GM23338 (cell line): ENCODE results near the gene RNF180.

ENCODE experiments used
- CREB1 ChIP-seq: fragments of 250-450 bp; sonication (Bioruptor Pico); IDR thresholded peaks from 2 replicates; pipeline ENCODE4 v1.5.0; 2020; ENCODE audit warnings: low read depth, mild to moderate bottlenecking, moderate library complexity
- CTCF ChIP-seq, 2 experiments: fragments of 200-600 bp in 1 of 2; sonication (generic) in 1 of 2; conservative IDR thresholded peaks; 2 replicates each; pipeline versions ENCODE4 v1.5.1 to v1.6.1; 2016 to 2017; ENCODE audit warnings: antibody characterized with exemption in 2 of 2, low read depth in 2 of 2, mild to moderate bottlenecking in 2 of 2, moderate library complexity in 1 of 2
- ETS1 ChIP-seq: IDR thresholded peaks from 2 replicates; pipeline ENCODE4 v1.6.1; 2016; ENCODE audit warnings: antibody characterized with exemption
- EZH2phosphoT487 ChIP-seq: fragments of 200-600 bp; sonication (generic); IDR thresholded peaks from one replicate; pipeline ENCODE4 v1.8.1; 2018; ENCODE audit warnings: antibody characterized with exemption; ENCODE audit not compliant: unreplicated experiment
- POLR2AphosphoS5 ChIP-seq: IDR thresholded peaks from 2 replicates; pipeline ENCODE4 v1.6.1; 2016; ENCODE audit warnings: antibody characterized with exemption, low read depth
- REST ChIP-seq: IDR thresholded peaks from one replicate; pipeline ENCODE4 v1.6.1; 2018; ENCODE audit warnings: antibody characterized with exemption; ENCODE audit not compliant: unreplicated experiment

- TF ChIP-seq REST (no peak), CTCF (conservative IDR thresholded peaks at IDR 0.05; ENCODE audit: low read depth in 2 of 2) (no peak), EZH2phosphoT487 (no peak), CREB1 (no peak), POLR2AphosphoS5 (no peak), ETS1 (no peak)
These were observed 737 bp downstream of the RNF180 start for GRCh38 chr5:64166201-64166959.
